Activated CD4-positive, alpha-beta T cell treated with anti-CD3 and anti-CD28 coated beads, Interleukin-2, amount 50 U/mL, for 4 hours (primary cell): Measurements from ENCODE around the gene LRRN2.
"Not testable (repeated sequence)": the region's sequence is repeated elsewhere in the genome, so short reads cannot be mapped to it uniquely, and the experiment has no call there.

ENCODE experiments used
- DNase-seq, 2 experiments: peaks; one replicate each; pipeline ENCODE4 v3.0.0-alpha.2; 2020

LRRN2 gene

DNA sequence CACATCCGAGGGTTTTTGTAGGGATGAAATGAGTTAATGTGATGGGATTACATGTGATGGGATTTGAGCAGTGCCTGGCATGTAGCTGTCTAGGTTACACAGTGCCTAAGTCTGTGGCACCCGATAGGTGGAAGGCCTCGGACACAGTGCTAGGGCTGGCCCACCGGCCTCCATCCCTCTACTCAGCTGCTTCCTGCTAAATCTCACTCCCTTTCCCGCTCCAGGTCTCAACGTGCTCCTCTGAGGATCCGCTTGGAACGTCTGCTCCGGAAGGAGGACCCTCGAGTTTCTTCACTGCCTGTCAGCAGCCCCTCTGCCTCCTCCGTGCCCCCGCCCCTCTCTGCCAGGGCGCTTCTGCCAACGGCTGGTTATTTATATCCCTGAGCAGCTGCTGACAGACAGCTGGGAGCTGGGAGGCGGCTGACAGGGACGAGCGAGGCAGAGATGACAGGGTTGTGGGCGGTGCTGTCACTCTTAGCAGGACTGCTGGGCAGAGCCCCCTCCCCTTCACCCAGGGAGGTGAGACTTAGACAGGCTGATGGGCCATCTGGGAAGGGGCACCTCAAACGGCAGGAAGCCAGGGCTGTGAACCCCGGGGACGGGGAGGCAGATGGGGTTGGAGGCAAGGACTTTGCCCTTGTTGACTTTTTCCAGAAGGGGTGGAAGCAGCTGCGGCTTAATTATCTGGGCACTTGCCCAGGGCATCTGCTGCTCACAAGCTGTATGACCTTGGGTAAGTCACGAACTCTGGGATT lies 26.6 kb upstream of the LRRN2 start:
- DNase-seq: no peak

DNA sequence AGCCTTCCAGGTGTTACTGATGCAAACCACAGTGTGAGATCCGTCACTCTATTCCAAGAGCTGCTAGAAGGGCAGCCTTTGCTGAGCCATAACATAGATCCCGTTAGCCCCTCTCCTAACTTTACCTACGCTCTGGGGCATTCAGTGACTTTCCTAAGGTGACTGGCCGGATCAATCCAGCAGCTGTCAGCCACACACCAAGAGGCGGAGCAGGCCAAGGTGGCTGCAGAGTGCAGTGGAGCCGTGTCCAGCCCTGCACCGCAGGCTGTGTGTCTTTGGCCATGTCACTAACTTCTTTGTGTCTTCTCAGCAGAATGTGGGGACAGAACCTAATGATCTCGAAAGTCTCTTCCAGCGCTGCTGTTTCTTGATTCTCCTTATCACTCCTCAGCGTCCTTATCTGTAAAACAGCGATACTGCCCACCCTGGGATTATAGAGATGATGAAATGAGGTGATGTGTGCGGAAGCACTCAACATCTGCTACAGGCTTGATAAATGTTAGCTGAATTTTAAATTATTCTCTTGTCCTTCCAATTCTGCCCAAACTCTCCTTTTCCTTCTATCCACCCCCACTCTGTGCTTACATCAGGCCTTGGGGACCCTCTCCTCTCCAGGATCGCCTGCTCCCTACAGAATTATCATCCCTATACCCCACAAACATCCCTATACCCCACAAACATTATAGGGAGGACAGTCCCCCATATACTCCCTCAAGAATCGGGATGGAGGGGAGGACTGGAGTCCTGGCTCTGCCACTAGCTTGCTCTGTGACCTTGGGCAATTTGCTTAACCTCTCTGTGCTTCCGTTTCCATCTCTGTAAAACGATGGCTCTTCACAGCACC lies 25.8 kb upstream of the LRRN2 start:
- DNase-seq: no peak

DNA sequence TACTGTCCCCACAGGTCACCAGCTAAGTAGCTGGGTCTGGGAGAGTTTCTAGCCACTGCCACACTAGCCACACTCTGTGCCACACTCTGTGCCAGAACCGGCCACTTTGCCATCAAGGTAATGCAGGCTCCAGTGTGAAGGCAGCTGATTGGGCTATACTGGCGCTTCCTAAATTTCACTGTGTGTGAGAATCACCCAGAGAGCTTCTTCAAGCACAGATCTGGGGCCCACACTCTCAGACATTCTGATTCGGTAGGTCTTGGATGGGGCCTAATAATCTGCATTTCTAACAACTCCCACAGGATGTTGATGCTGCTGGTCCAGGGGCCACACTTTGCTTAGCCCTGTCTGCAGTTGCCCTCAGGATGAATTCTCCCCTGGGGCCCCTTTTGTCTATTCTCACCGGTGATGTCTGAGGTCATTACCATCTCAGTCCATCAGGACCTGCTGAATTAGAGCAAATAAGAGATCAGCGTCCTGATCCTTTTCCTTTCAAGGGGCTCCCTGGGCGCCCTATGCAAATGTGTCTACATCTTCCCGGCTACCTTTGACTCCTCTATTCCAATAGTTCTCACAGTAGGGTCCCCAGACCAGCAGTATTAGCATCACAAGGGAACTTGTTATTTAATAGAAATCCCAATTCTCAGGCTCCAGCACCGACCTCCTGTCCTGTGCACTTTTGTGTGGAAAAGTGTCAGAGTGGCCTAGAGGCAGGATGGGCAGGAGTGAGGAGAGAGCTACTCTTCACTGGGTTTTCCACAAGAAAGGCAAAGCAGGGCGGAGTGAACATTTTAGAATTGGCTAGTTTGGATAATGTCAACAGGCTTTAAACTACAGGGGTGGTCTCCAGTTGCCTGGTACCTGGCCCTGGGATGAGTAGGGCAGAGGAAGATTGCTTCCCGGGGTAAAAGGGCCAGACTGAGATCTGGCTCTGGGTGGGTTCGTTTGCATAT lies 24.7 kb upstream of the LRRN2 start:
- no peak for DNase-seq

DNA sequence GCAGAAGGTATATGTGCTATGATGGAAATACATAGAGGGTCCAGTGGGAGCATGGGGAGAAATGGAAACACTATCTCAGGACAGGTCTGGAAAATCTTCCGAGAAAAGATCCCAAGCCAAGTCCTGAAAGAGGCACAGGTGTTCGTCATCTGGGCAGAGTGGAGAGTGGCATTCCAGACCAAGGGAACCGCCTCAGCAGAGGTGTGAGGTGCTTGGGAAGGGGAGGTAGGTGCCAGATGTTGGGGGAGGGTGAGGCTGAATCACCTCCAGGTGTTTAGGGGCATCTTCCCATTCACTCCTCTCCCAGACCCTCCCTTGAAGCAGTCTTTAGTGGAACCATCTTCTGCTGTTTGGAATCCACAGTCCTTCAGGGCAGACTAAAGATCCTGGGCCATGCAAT lies 23.5 kb upstream of the LRRN2 start:
- DNase-seq: no peak

DNA sequence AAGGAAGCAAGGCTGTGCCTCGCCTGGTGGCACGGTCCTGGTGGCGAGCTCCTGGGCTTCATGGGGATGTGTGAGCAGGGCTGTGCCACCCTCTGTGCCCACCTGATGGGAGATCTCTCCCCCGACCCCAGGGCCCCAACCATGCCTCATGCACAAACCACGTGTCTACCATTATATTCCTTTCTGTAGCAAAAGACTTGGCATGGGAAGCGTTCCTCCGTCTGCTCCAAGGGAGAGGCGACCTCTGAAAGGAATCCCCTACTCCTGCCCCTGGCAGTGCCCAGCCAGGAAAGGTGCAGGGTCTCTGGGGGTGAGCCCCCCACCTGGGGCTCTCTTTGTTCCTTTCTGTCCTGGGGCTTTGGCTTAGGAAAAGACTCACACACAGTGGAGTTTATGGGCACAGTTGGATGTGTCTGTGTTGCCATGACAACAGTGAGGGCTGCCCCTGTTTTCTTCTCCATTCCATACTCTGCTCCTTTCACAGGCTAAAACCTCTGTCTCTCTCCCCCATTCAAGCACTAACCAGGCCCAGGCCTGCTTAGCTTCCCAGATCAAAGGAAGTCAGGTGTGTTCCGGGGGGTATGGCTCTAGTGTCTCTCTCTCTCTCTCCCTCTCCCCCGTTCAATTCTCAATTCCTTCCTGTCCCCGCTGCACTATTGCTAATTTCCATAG lies 21.4 kb upstream of the LRRN2 start:
- no peak for DNase-seq

DNA sequence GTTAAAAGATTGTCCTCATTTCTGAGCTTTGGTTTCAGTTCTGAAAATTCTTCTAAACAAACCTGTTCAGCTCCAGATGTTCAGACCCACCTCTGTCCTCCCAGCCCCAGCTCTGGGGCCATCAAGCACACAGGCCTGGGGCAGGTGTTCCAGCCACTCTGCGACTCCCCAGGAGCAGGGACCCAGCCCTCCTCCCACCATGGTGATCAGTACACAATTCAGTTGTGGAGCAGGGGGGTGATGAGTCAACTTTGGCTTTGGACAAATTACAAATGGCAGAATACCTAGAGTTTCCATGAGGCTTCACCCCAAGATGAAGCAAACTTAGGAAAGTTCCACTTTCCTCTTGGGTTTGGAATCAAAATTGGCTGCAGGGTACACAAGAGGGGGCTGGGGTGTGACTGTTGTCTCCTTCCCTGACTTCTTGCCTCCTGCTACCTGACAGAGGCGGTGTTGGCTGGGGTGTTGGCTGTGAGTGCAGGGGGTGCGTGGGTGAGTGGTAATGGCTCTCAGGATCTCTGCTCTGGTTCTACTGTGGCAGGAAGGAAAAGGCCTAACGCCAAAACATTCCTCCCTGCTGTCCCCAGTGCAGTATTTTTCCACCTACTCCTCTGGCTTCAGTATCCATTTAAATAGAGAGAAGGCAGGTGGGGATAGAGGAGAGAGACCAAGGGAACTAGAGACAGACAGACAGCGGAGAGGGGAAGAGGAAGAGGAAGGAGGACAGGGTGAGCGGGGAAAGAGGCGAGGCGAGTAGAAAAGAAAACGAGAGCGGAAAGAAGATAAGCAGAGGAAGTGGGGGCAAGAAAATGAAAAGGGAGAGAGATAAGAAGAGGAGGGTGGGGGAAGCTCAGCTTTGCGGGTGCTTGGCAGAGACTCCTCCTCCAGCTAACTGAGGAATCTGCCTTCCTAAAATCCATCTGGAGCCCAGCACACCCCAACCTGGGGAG lies 20.6 kb upstream of the LRRN2 start:
- no peak for DNase-seq

DNA sequence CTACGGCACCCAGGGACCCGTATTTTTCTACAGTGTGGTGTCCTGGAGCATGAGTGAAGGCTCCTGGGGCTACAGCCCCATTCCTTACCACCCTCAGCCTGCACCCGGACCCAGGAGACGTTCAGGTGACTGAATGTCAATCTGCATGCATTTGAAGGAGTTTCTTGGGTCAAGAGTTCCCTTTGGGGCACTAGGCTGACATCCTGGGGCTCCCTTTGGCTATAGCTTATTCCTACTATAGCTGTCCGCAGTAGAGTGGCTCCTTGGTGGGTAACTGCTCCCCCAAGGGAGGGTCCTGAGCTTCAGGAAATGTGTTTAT lies 19.9 kb upstream of the LRRN2 start:
- DNase-seq: no peak

DNA sequence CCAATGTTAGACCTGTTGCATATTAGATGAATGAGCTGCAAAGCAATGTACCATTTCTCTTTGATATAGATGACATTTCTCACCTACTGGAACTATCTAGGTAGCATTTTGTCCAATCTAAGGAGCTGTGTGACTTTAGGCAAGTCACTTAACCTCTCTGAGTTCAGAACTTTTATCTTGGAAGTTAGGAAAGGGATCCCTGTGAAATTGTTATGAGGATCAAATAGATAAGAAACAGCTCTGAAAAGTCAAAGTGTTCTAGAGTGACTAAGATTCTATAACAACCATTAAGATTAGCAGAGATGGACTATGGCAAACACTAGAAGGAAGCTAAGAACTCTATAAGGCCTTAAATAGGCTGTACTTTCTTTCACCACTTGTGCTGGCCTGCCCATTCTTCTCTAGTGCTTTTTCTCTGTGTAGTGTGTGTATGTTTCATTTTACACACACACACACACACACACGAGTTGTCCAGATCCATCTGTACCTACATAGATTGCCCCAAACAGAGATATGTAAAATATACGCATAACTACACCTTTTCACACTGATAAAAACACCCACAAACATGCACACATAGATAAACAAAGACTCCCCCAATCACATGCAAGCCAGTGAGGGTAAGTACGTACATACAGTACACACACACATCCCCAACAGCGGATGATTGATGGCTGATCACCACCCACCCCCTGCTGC lies 19.4 kb upstream of the LRRN2 start:
- no peak for DNase-seq

DNA sequence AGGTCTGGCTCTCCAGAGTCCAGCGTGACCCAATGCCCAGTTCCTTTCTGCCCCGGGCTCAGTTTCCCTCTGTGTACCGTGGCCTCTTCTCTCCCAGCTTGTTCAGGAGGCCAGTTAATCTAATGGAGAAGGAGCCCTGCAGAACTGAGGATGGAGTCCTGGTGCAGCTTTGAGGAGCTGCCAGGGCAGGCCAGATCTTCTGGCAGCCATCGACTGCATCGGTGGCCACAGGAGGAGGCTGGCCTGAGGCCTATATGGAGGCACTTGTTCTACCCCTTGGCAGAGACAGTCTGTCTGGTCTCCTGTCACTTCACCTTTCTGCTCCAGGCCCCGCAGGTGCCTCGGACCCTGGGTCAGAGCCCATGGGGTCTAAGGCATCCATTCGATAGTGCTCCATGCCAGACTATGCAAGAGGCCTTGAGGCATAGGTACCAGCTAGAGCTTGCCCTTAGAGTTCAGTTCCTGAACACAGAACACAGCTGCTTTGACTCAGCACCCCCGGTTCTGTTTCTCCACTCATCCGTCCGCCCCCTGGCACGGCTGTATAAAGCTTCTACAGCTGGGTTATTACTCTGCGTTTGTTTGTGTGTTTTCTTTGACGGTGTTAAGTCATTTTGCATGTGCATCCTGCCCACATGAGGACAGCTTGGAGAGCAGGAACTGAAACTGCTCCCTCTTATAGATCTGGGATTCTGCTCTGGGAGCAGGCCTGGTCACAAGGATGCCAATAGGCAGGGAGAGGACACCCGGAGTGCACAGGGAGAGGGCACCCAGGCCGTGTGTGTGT lies 18.5 kb upstream of the LRRN2 start:
- no peak for DNase-seq

DNA sequence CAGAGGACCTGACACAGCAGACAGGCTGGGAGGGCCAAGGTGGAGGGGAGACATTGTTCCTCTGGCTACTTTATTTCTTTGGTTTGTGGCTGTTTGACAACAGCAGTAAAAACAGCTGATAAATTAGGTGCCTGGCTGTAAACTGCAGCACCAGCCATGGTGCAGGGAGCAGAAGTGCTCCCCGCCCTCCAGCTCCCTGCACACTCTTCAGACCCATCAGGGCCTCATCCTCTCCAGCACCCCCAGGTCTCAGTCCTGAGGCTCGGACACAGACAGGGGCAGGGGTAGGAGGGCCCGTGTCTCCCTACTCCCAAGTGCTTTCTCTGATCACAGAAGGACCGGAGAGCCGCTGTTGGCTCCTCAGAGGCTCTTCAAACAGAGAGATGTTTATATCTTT lies 17.7 kb upstream of the LRRN2 start:
- DNase-seq: no peak

DNA sequence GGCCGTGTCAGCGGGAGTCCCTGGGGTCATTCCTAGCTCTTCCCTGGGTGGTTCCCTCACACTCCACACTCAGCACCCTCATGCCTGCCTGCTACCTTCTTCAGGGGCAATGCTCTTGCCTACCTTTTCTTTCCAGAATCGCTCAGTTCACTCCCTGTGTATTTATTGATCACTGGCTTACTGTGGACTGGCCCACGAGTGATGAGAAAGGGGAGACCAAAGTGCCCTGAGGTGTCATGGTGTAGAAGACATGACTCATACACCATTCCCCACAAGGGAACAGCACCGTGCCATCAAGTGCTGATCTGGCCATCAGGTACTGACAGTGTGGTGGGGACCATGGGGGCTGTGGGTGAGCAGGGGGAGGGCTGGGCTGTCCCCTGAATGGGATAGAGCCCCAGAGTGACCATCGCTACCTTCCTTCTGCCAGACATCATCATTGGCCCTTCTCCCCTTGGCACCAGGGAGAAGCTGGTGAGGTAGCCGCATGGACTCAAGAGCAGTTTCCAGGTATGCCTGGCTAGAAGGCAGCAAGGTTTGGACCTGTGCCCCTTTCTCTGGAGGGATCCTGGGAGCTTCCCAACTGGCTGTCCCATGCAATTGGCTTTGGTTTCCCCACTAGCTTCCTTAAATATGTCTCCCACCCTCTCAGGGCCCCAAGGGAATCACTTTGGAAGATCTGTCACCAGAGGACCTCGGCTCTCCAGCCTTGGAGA lies 17.2 kb upstream of the LRRN2 start:
- no peak for DNase-seq

DNA sequence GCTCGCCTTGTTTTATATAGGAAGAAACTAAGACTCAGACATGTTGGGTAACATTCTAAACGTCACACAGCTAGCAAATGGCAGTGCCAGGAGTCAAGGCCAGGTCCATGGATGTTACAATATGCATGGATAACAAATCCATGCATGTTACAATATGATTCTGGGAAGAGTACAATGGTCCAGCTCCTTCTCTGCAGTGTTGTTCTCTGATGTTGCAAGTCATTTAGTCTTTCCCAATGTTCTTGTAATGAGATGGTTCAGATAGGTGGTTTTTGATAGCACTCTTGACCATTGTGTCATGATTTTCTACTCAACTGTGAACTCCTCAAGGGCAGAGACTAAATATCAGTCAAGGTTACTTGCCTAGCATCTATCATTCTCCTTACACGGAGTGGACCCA lies 15.7 kb upstream of the LRRN2 start:
- no peak for DNase-seq

DNA sequence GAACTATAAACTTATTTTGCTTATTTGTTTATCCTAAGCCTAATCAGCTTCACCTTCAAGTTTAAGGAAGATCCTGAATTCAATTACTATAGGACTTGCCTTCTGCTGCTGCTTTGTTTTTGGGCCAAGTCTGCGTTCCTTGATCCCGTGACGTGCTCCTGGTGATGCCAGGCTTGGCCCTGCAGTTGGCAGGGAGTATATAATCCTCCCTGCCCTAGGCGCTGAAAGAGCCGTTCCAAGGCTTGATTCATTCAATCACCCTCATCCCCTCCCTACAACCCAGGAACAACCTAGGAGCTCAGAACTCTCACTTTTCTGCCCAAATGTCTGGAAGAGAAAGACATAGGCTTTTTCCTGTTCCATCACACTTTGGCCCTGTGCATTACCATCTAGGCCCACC lies 12.4 kb upstream of the LRRN2 start:
- DNase-seq: no peak

DNA sequence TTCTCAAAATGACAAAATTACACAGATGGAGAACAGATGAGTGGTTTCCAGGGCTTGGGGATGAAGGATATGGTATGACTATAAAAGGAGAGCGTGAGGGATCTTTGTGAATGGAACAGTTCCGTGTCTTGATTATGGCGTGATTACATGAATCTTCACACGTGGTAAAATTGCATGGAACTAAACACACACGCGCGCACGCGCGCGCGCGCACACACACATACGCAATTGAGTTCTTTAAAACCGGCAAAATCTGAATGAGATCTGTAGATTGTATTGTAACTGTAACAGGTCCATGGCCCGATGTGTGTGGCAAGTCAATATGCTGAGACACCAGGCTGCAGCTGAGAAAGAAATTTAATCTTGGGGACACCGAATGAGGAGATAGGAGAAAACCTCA lies 11.1 kb upstream of the LRRN2 start:
- no peak for DNase-seq

DNA sequence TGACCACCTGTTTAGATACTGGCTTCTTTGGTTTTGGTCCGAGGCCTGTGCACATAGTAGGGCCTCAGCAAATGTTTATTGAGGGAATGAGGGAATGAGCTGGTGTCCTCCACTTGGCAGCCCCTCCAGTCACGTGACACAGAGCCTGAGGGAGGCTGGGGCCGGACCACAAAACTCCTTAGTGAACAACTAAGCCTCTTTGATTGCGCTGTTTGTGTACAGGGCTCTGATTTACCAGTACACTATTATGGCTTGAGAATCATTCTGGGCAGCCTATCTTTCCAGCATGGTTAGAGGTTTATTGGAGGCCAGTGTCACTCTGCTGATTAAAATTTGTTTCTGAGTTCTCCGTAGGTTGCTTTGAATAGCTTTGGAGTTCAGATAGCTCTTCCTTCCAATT lies 10.2 kb upstream of the LRRN2 start:
- DNase-seq: no peak

DNA sequence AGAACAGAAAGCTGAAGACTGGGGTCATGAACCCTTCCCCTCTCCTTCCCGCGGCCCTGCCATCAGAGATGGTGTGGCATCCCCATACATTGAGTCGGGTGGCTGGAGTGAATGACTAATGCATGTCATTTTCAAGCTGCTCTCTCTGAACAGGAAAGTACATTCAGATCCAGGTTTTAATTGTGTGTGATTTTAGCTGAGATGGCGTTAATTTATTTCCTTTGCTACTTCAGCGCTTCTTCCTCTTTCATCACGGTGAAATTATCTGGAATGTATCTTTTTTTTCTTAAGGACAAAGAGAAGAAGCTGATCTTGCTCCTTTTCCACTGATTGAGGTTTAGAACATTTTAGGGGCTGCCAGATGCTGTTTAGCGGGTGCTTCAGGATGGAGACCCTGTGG lies 8.6 kb upstream of the LRRN2 start:
- DNase-seq: no peak

DNA sequence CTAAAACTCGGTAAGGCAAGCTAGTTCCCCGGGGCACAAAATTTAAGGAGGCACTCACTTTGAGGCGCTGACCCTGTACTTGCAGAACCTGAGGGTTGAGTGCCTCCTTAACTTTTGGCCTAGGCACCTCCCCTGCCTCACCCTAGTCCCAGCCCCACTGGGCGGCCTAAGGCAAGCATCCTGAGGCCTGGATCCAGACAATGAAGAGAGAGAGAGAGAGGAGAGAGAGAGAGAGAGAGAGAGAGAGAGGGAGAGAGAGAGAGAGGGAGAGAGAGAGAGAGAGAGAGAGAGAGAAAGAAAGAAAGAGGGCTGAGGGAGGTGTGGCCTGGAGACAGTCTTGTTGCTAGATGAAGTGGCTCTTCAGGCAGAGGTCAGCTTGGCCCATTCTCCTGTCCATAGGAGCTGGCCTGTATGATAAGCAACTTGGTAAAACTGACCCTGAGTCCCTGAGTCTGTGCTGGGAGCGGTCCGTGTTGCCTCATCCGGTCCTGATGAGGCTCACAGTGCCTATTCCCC lies 7.4 kb upstream of the LRRN2 start:
- DNase-seq: no peak

DNA sequence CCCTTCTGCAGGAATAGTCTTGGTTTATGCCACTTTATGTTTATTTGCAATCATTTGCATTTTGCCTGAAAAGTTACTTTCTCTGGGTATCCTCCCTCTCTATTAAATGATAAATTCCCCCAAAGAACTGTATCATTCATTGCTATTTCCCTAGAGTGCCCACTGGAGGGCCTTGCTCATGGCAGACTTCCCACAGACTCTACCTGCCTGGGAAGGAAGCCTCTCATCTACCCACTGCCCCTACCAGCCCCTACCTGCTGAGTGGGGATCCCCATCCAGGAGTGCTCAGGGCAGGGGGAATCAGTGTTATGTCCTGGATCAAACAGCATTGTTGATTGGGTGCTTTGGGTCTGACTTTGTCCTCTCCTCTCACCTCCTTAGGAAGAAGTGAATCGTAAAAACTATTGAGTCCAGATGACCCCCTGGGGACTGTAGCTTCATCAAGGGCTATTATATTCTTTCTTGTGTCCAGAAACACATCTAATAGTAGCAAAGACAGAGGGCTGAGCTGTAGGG lies 6.8 kb upstream of the LRRN2 start:
- DNase-seq: no peak

DNA sequence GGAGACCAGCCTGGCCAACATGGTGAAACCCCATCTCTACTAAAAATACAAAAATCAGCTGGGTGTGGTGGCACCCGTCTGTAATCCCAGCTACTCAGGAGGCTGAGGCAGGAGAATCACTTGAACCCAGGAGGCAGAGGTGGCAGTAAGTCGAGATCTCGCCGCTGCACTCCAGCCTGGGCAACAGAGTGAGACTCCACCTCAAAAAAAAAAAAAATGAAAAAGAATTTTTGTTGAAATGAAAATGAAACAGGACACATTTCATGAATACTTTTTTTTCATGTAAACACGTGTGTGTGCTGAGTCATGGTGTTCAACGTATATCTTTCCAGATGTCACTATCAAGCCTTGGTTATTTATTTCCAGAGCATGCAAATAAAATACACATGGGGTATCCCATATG lies 5.8 kb upstream of the LRRN2 start:
- DNase-seq: not testable (repeated sequence)
